Peyer's patch (tissue), 4 donors: ENCODE measurements around the gene POLR1B.

ENCODE experiments used
- CTCF ChIP-seq, 6 experiments: fragments of 450-650 bp in 4 of 6; fragments of 200-600 bp in 2 of 6; sonication (generic) in 1 of 6; IDR thresholded peaks; one replicate each; pipeline ENCODE4 v1.5.1; 2017 to 2019; ENCODE audit warnings: antibody characterized with exemption in 6 of 6, mild to moderate bottlenecking in 3 of 6, moderate library complexity in 1 of 6
- POLR2A ChIP-seq, 2 donors: fragments of 450-650 bp; IDR thresholded peaks; one replicate each; pipeline ENCODE4 v1.5.1; 2017; ENCODE audit warnings: antibody characterized with exemption in 2 of 2, mild to moderate bottlenecking in 2 of 2, moderate library complexity in 2 of 2

GRCh38 chr2:112623913-112624777 lies 81.9 kb downstream of the POLR1B start:
- TF ChIP-seq CTCF (IDR thresholded peaks at IDR 0.05) (no peak), POLR2A (IDR thresholded peaks at IDR 0.05) (no peak)
